ENCODE data around the gene TOX2.

TOX2 gene

DNA sequence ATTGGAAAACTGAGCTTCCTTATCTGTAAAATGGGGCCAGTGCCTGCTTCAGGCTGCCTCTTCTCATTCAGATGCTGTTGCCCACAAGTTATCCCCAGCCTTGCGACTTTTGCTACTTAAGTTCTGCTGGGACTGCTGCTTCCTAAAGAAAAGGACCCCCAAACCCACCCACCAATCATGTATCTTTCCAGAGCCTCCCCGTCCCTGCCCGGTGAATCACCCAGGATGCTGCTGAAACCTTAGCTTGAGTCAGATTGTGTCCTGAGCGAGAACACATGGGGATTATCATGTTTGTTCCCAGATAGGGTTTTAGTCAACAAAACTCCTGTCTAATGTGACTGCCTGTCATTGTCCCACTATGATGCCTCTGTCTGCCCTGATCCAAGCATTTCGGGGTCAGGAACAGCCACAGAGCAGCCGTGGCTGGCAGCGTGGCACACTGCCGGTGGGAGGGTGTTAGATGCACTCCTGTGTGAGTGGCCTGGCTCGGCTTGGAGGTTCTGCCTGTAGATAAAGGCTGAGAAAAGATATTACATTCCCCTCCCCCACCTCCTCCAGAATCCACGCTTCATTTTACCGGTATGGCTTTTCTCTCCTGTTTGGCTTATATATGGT, 79.9 kb downstream of the TOX2 start:
- 94% methylated on average over 8 of the region's 11 CpGs for WGBS (ENCODE audit: insufficient coverage)
- CTCF ChIA-PET: no interaction called here

DNA sequence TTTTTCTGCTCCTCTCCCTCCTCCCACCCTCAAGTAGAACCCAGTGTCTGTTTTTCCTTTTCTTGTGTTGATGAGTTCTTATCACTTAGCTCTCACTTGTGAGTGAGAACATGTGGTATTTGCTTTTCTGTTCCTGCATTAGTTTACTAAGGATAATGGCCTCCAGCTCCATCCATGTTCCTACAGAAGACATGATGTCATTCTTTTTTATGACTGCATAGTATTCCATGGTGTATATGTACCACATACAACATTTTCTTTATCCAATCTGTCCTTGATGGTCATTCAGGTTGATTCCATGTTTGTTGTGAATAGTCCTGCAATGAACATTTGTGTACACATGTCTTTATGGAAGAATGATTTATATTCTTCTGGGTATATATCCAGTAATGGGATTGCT, 81.0 kb downstream of the TOX2 start:
- Histone ChIP-seq H3K4me3 (ENCODE audit: control insufficient read depth in 1 of 7, extremely low read depth in 1 of 7, insufficient read depth in 4 of 7, low read depth in 2 of 7, low read length in 6 of 7) (no peak overlapping the region), H3K36me3 (ENCODE audit: control insufficient read depth in 4 of 4, insufficient read depth in 4 of 4, low read length in 3 of 4) (no peaks in the 10 kb centered on the region), H3K27ac (ENCODE audit: insufficient read depth in 1 of 2, low read depth in 1 of 2, low read length in 2 of 2, poor library complexity in 1 of 2, severe bottlenecking in 2 of 2) (no peak overlapping the region), H3K4me1 (ENCODE audit: control extremely low read depth in 1 of 4, control insufficient read depth in 4 of 4, insufficient read depth in 4 of 4, low read length in 3 of 4) (no peaks in the 10 kb centered on the region), H3K27me3 (replicated peaks in 2 of 5; ENCODE audit: control insufficient read depth in 4 of 5, insufficient read depth in 5 of 5, low read length in 4 of 5) (peaks cover 0 to 8% (median 1%) of the 10 kb centered on the region in 5 experiments), H3K9me3 (ENCODE audit: control extremely low read depth in 1 of 5, control insufficient read depth in 4 of 5, insufficient read depth in 2 of 5, low read depth in 1 of 5, low read length in 4 of 5) (no peaks in the 10 kb centered on the region)
- no peak for DNase-seq
- CTCF ChIA-PET: interaction anchor here (0.7 kb wide), 2 partner anchors 11 to 13 kb away, joined by 3 to 4 read pairs; no protein-coding TSS in a partner anchor
- POLR2A ChIA-PET: no interaction called here

More for the DNA sequence above, 79.9 kb downstream of the TOX2 start:
- Histone ChIP-seq H3K27ac (ENCODE audit: insufficient read depth in 1 of 2, low read depth in 1 of 2, low read length in 2 of 2, poor library complexity in 1 of 2, severe bottlenecking in 2 of 2) (no peak overlapping the region), H3K4me3 (ENCODE audit: control insufficient read depth in 1 of 7, extremely low read depth in 1 of 7, insufficient read depth in 4 of 7, low read depth in 2 of 7, low read length in 6 of 7) (no peak overlapping the region), H3K4me1 (ENCODE audit: control extremely low read depth in 1 of 4, control insufficient read depth in 4 of 4, insufficient read depth in 4 of 4, low read length in 3 of 4) (no peaks in the 10 kb centered on the region), H3K36me3 (ENCODE audit: control insufficient read depth in 4 of 4, insufficient read depth in 4 of 4, low read length in 3 of 4) (no peaks in the 10 kb centered on the region), H3K27me3 (replicated peaks in 2 of 5; ENCODE audit: control insufficient read depth in 4 of 5, insufficient read depth in 5 of 5, low read length in 4 of 5) (peaks cover 0 to 3% (median 1%) of the 10 kb centered on the region in 5 experiments), H3K9me3 (ENCODE audit: control extremely low read depth in 1 of 5, control insufficient read depth in 4 of 5, insufficient read depth in 2 of 5, low read depth in 1 of 5, low read length in 4 of 5) (peaks cover 0 to 3% (median 0%) of the 10 kb centered on the region in 5 experiments)
- POLR2A ChIA-PET: no interaction called here
- no peak for DNase-seq

DNA sequence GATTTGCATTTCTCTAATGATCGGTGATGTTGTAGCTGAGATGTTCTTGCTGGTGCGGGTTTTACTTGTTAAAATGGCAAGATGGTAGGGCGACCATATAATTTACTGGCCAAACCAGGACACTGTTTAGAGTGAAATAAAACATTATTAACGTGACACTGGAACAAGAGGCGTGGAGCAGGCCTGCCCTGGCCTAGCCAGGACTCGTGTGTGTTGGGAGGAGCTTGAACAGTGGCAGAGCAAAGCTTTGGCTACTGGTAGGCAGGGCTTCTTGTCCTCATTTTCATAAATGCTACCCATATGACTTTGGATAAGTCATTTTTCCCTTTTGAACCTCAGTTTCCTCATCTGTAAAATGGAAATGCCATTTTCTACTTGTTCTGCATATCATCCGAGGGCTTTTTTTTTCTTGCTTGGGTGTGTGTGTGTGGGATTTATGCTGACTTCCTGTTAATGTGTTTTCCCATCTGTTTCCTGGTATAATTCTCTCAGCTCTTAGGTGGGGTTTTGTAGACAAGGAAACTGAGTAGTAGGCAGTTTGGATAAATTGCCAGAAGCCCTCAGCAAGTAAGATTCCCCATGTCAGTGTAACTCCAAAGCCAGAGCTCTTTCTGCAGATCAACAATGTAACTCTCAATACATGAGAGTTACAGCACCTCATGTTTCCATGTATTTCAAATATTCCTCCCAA, 81.7 kb downstream of the TOX2 start:
- WGBS (ENCODE audit: insufficient coverage): 76% methylated on average over 7 of the region's 7 CpGs
- POLR2A ChIA-PET: interaction anchor here (0.7 to 0.8 kb wide), 2 partner anchors 24 to 620 kb away, joined by 3 read pairs; no protein-coding TSS in a partner anchor
- H3K9me3 ChIP-seq (ENCODE audit: control extremely low read depth in 1 of 5, control insufficient read depth in 4 of 5, insufficient read depth in 2 of 5, low read depth in 1 of 5, low read length in 4 of 5): no peaks in the 10 kb centered on the region
- no peak for DNase-seq
- no peak overlapping the region for H3K27ac ChIP-seq (ENCODE audit: insufficient read depth in 1 of 2, low read depth in 1 of 2, low read length in 2 of 2, poor library complexity in 1 of 2, severe bottlenecking in 2 of 2)
- no peak overlapping the region for H3K4me3 ChIP-seq (ENCODE audit: control insufficient read depth in 1 of 7, extremely low read depth in 1 of 7, insufficient read depth in 4 of 7, low read depth in 2 of 7, low read length in 6 of 7)
- H3K27me3 ChIP-seq (replicated peaks in 2 of 5; ENCODE audit: control insufficient read depth in 4 of 5, insufficient read depth in 5 of 5, low read length in 4 of 5): peaks cover 0 to 9% (median 1%) of the 10 kb centered on the region in 5 experiments
- CTCF ChIA-PET: interaction anchor here (0.7 to 1.0 kb wide), 2 partner anchors 11 to 57 kb away, joined by 3 to 4 read pairs; no protein-coding TSS in a partner anchor
- no peaks in the 10 kb centered on the region for H3K36me3 ChIP-seq (ENCODE audit: control insufficient read depth in 4 of 4, insufficient read depth in 4 of 4, low read length in 3 of 4)
- no peaks in the 10 kb centered on the region for H3K4me1 ChIP-seq (ENCODE audit: control extremely low read depth in 1 of 4, control insufficient read depth in 4 of 4, insufficient read depth in 4 of 4, low read length in 3 of 4)

DNA sequence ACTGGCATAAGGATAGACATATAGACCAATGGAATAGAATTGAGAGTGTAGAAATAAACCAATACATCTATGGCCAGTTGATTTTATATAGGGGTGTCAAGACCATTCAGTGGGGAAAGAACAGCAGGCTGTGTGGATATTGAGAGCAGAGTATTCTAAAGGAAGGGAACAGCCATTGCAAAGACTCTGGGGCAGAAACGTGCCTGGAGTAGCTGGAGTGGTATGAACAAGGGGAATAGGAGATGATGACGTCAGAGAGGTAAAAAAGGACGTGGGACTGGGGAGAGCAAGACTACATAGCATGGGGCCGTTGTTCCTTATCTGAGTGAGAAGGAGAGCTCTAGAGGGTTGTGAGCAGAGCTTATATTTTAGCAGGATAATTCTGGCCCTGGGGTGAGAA, 85.2 kb downstream of the TOX2 start:
- WGBS (ENCODE audit: insufficient coverage): 82% methylated on average over 4 of the region's 4 CpGs
- H3K36me3 ChIP-seq (ENCODE audit: control insufficient read depth in 4 of 4, insufficient read depth in 4 of 4, low read length in 3 of 4): no peaks in the 10 kb centered on the region
- CTCF ChIA-PET: no interaction called here
- no peak for DNase-seq
- no peaks in the 10 kb centered on the region for H3K9me3 ChIP-seq (ENCODE audit: control extremely low read depth in 1 of 5, control insufficient read depth in 4 of 5, insufficient read depth in 2 of 5, low read depth in 1 of 5, low read length in 4 of 5)
- POLR2A ChIA-PET: no interaction called here
- no peak overlapping the region for H3K4me3 ChIP-seq (ENCODE audit: control insufficient read depth in 1 of 7, extremely low read depth in 1 of 7, insufficient read depth in 4 of 7, low read depth in 2 of 7, low read length in 6 of 7)
- peaks cover 0 to 29% (median 0%) of the 10 kb centered on the region in 5 experiments for H3K27me3 ChIP-seq (replicated peaks in 2 of 5; ENCODE audit: control insufficient read depth in 4 of 5, insufficient read depth in 5 of 5, low read length in 4 of 5)
- H3K4me1 ChIP-seq (ENCODE audit: control extremely low read depth in 1 of 4, control insufficient read depth in 4 of 4, insufficient read depth in 4 of 4, low read length in 3 of 4): no peaks in the 10 kb centered on the region
- H3K27ac ChIP-seq (ENCODE audit: insufficient read depth in 1 of 2, low read depth in 1 of 2, low read length in 2 of 2, poor library complexity in 1 of 2, severe bottlenecking in 2 of 2): no peak overlapping the region

DNA sequence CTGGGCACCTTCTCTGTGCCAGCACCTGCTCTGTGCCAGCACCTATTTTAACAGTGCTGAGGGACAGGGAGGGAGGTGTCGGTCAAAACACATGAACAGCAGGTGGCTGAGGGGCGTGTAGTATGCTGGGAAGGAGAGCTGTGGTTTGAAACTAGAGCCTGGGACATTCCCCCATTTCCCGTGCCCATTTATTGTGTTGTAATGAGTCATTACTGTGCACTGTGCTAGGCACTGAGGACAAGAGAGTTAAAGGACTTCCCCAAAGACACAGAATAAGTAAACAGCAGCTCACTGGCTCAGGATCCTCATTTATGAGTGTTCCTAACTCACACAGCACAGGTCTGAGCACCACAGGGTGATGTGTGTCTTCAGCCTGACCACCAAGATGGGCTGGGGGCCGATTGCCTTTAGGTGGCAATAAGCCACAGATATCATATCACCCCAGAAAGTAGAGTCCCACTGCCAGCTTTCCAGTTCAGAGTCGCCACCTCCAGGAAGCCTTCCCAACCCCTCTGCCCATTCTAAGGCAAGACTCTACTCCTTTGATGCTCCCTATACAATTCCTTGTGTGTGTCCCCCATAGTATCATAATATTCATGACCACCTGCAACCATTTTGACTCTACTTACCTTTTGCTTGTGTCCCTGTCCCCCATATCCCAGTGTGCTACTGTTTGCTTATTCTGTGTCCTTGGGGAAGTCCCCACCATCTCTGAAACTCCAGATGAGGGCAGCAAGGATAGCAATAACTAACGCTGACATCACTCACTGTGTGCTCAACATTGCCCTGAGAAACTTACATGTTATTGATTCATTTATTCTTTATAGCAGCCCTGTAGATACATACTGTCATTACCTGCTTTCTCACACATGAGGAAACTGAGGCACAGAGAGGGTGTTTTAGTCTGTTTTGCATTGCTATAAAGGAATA, 87.3 kb downstream of the TOX2 start:
- POLR2A ChIA-PET: interaction anchor here (0.8 kb wide), 1 partner anchor 31 kb away, joined by 3 read pairs; no protein-coding TSS in a partner anchor
- H3K9me3 ChIP-seq (ENCODE audit: control extremely low read depth in 1 of 5, control insufficient read depth in 4 of 5, insufficient read depth in 2 of 5, low read depth in 1 of 5, low read length in 4 of 5): no peaks in the 10 kb centered on the region
- H3K27ac ChIP-seq (ENCODE audit: insufficient read depth in 1 of 2, low read depth in 1 of 2, low read length in 2 of 2, poor library complexity in 1 of 2, severe bottlenecking in 2 of 2): no peak overlapping the region
- H3K27me3 ChIP-seq (replicated peaks in 2 of 5; ENCODE audit: control insufficient read depth in 4 of 5, insufficient read depth in 5 of 5, low read length in 4 of 5): peaks cover 0 to 42% (median 0%) of the 10 kb centered on the region in 5 experiments
- H3K36me3 ChIP-seq (ENCODE audit: control insufficient read depth in 4 of 4, insufficient read depth in 4 of 4, low read length in 3 of 4): no peaks in the 10 kb centered on the region
- WGBS (ENCODE audit: insufficient coverage): 90% methylated on average over 4 of the region's 6 CpGs
- H3K4me3 ChIP-seq (ENCODE audit: control insufficient read depth in 1 of 7, extremely low read depth in 1 of 7, insufficient read depth in 4 of 7, low read depth in 2 of 7, low read length in 6 of 7): no peak overlapping the region
- no peaks in the 10 kb centered on the region for H3K4me1 ChIP-seq (ENCODE audit: control extremely low read depth in 1 of 4, control insufficient read depth in 4 of 4, insufficient read depth in 4 of 4, low read length in 3 of 4)
- DNase-seq: no peak
- CTCF ChIA-PET: no interaction called here

GRCh38 chr20:44002861-44003260, 88.2 kb downstream of the TOX2 start:
- Histone ChIP-seq H3K4me3 (ENCODE audit: control insufficient read depth in 1 of 7, extremely low read depth in 1 of 7, insufficient read depth in 4 of 7, low read depth in 2 of 7, low read length in 6 of 7) (no peak overlapping the region), H3K4me1 (ENCODE audit: control extremely low read depth in 1 of 4, control insufficient read depth in 4 of 4, insufficient read depth in 4 of 4, low read length in 3 of 4) (no peaks in the 10 kb centered on the region), H3K9me3 (ENCODE audit: control extremely low read depth in 1 of 5, control insufficient read depth in 4 of 5, insufficient read depth in 2 of 5, low read depth in 1 of 5, low read length in 4 of 5) (no peaks in the 10 kb centered on the region), H3K36me3 (ENCODE audit: control insufficient read depth in 4 of 4, insufficient read depth in 4 of 4, low read length in 3 of 4) (no peaks in the 10 kb centered on the region), H3K27me3 (replicated peaks in 2 of 5; ENCODE audit: control insufficient read depth in 4 of 5, insufficient read depth in 5 of 5, low read length in 4 of 5) (peaks cover 0 to 44% (median 0%) of the 10 kb centered on the region in 5 experiments), H3K27ac (ENCODE audit: insufficient read depth in 1 of 2, low read depth in 1 of 2, low read length in 2 of 2, poor library complexity in 1 of 2, severe bottlenecking in 2 of 2) (no peak overlapping the region)
- no CpG with 5 or more reads among the region's 1 CpG for WGBS (ENCODE audit: insufficient coverage)
- ChIA-PET CTCF (interaction anchor here (0.9 kb wide), 1 partner anchor 258 kb away, joined by 3 read pairs; no protein-coding TSS in a partner anchor), POLR2A (interaction anchor here (0.8 kb wide), 1 partner anchor 31 kb away, joined by 3 read pairs; no protein-coding TSS in a partner anchor)
- DNase-seq: no peak

All from common myeloid progenitor, CD34-positive (primary cell).